ENCODE measurements around the gene PGBD2.
A peak's percentile ranks its signal among the peaks of the same experiment; 100 is the strongest.
"Not testable (repeated sequence)": the region's sequence is repeated elsewhere in the genome, so short reads cannot be mapped to it uniquely, and the experiment has no call there.

Gene PGBD2

DNA sequence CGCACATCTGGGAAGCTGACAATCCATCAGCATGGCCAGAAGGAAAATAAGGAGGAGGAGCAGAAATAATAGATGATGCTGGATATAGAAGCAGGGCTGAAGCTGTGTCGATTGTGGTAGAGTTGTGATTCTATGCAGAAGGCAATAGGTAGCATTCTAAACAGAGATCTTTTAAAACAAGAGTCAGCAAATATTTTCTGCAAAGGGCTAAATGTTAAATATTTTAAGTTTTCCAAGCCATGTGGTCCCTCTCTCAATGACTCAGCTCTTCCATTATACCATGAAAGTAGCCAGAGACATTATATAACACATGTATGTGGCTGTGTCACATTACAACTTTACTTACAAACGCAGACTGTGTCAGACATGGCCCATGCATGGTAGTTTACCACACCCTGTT lies 21.2 kb downstream of the PGBD2 start:
- not testable (repeated sequence) for DNase-seq

DNA sequence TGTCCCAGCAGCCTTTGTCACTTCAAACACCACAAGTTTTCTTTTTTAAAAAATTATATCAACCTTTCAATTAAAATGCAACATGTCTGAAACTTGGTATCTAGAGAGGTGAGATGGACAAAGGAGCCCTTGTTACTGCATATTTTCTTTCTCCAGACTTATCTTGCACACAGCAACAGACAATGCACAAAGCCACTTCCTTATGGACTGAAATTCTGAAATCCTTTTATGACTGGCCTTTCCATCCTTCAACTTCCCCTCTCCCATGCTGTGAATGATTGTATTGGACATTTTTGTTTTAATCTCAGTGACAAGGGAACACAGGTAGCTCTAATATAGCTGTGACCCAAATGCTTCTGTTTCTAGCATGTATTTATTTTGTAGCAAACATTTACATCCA lies 22.1 kb downstream of the PGBD2 start:
- not testable (repeated sequence) for DNase-seq

DNA sequence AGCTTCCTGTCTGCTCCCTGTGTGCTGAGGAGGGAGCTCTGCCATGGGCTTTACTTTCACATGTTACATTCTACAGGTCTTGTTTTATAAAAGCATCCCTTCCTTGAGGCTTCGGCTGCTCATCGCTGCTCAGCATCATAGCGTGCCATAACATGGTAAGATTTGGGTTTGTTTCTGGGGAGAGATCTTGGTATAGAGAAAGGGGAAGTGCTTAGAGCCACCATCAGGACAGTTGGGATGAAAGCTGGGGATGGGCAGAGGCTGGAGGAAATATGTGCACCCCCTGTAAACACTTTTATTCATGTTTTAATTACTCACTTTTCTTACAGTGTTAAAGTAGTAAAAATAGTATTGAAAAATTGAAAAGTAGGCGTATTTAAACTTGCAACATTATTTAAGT lies 24.0 kb downstream of the PGBD2 start:
- not testable (repeated sequence) for DNase-seq

DNA sequence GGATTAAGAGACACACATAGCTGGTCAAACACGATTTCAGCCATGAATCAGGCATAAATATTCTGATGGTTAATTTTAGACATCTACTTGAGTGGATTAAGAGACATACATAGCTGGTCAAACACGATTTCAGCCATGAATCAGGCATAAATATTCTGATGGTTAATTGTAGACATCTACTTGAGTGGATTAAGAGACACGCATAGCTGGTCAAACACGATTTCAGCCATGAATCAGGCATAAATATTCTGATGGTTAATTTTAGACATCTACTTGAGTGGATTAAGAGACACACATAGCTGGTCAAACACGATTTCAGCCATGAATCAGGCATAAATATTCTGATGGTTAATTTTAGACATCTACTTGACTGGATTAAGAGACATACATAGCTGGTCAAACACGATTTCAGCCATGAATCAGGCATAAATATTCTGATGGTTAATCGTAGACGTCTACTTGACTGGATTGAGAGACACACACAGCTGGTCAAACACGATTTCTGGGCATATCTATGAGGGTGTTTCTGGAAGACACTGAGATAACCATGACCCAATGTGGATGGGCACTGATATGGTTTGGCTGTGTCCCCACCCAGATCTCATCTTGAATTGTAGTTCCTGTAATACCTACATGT lies 32.3 kb downstream of the PGBD2 start:
- not testable (repeated sequence) for DNase-seq

GRCh38 chr1:248944134-248944999 lies 38.3 kb downstream of the PGBD2 start:
- peak; percentile 51 for DNase-seq

GRCh38 chr1:248945000-248945423 lies 39.0 kb downstream of the PGBD2 start:
- DNase-seq = peak; percentile 48

GRCh38 chr1:248945453-248945852 lies 39.4 kb downstream of the PGBD2 start:
- not testable (repeated sequence) for DNase-seq

GRCh38 chr1:248945856-248946416 lies 39.9 kb downstream of the PGBD2 start:
- DNase-seq = peak; percentile 33

All from CD4-positive, alpha-beta T cell treated with Interleukin-21 for 1 hour (primary cell).